Measurements from ENCODE around the gene KRTAP3-2.

KRTAP3-2 gene

GRCh38 chr17:40950176-40950575 lies 49.5 kb downstream of the KRTAP3-2 start:
- no peak overlapping the region for H3K4me3 ChIP-seq (ENCODE audit: low read depth, low read length)
- no peak for TF ChIP-seq CTCF (IDR thresholded peaks at IDR 0.05; ENCODE audit: insufficient read depth, low read depth, low read length, missing control alignments)
- DNase-seq (ENCODE audit: low read depth): no peak

DNA sequence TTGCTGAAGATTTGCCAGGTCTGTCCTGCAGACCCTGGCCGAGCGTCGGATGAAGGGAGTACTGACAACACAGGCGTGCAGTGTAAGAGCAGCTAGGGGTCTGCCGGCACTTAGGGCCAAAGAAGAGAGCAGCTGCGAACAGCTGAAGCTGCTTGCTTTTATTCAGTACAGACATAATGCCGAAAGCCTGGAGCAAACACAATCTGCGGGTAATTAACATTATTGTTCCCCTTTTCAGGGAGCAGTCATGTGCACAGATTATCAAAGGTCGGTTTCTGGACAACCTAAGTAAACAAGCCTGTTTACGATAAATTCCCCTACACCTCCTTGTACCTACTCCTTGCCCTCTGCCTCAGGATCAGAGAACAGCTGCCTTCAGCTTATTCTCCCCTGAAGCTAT lies 50.3 kb downstream of the KRTAP3-2 start:
- no peak for TF ChIP-seq CTCF (IDR thresholded peaks at IDR 0.05; ENCODE audit: insufficient read depth, low read depth, low read length, missing control alignments)
- no peak overlapping the region for H3K4me3 ChIP-seq (ENCODE audit: low read depth, low read length)
- DNase-seq (ENCODE audit: low read depth): no peak

Measured in GM12865 (cell line).